ENCODE measurements around the gene FLOT1. TPM values are rescaled to one million over a fixed set of nuclear protein-coding genes. Genes with fewer than 3 reads are reported as not detected.
A peak's percentile ranks its signal among the peaks of the same experiment; 100 is the strongest.

The FLOT1 gene
- total and polyA plus RNA-seq, 2 of the 13 experiments (the other 11 are each of a cell fraction or from before 2014, with no cell fraction given) = 82.3 to 130 TPM

DNA sequence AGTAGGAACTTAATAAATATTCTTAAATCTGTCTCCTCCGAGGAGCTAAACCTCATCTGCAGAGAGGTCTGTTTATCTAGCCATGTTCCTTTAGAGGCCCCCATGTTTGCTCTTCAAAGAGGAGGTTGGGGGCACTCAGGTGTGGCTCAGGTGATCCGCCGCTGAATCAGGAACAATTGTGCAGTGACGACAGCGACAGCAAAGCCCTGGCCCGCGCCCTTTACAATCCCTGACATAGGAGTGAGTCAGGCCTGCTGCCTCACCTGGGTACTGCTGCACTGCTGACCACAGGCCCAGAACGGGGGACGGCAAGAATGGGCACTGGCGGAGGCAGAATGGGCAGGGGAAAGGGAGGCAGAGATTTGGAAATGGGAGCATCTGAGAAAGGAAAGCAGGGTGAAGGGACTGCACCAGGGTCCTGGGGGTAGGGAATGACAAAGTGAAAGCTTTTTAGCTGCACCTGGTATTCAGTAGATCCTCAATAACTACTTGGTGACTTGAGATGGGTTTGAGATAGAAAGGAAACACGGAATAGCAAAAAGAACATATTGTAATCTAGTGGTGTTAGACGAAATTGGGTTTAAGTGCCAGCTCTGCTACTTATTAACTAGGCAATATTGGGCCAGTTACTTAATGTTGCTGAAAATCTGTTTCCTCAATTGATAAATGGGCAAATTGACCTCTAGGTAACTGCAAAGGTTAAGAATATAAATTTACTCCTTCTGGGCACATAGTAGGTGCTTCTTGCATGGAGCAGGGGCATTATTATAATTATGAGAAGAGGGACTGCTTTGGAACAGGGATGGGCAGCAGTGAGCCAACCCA lies 7.3 kb upstream of the FLOT1 start (continued):
- TF ChIP-seq, protein P1, sequence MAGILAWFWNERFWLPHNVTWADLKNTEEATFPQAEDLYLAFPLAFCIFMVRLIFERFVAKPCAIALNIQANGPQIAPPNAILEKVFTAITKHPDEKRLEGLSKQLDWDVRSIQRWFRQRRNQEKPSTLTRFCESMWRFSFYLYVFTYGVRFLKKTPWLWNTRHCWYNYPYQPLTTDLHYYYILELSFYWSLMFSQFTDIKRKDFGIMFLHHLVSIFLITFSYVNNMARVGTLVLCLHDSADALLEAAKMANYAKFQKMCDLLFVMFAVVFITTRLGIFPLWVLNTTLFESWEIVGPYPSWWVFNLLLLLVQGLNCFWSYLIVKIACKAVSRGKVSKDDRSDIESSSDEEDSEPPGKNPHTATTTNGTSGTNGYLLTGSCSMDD (CRISPR knock-in tag; IDR thresholded peaks at IDR 0.05) = no peak
- TF ChIP-seq ZNF850 (CRISPR knock-in tag; conservative IDR thresholded peaks at IDR 0.05) (no peak), TEAD3 (CRISPR knock-in tag; optimal IDR thresholded peaks at IDR 0.05; ENCODE audit: borderline replicate concordance) (peak; percentile 29), ZNF441 (CRISPR knock-in tag; IDR thresholded peaks at IDR 0.05; ENCODE audit: borderline replicate concordance) (no peak), ZC3H4 (CRISPR knock-in tag; IDR thresholded peaks at IDR 0.05; ENCODE audit: borderline replicate concordance) (peak; percentile 75; the same call in 1 of the 2 replicates), TOPORS (CRISPR knock-in tag; IDR thresholded peaks at IDR 0.05) (no peak), ZNF33B (CRISPR knock-in tag; IDR thresholded peaks at IDR 0.05) (0 out of 2 replicates have a peak, but pooled peaks have one; percentile 13), ZNF3 (CRISPR knock-in tag; IDR thresholded peaks at IDR 0.05) (no peak), SRSF9 (IDR thresholded peaks at IDR 0.05; ENCODE audit: borderline replicate concordance, insufficient read depth, low read depth, low read length, poor library complexity, severe bottlenecking) (no peak), SMAD3 (CRISPR knock-in tag; IDR thresholded peaks at IDR 0.05) (no peak), HNRNPUL1 (IDR thresholded peaks at IDR 0.05; ENCODE audit: low read depth, low read length) (no peak), TOE1 (CRISPR knock-in tag; IDR thresholded peaks at IDR 0.05) (no peak), GATAD1 (CRISPR knock-in tag; IDR thresholded peaks at IDR 0.05) (no peak; the same call in 1 of the 2 replicates), ATF7-NPFF (CRISPR knock-in tag; IDR thresholded peaks at IDR 0.05; ENCODE audit: low read depth) (no peak; the same call in 1 of the 2 replicates), JUN (CRISPR knock-in tag; IDR thresholded peaks at IDR 0.05) (no peak), STAT5B (CRISPR knock-in tag; IDR thresholded peaks at IDR 0.05) (no peak), SUZ12 (IDR thresholded peaks at IDR 0.05; ENCODE audit: low read depth, low read length) (no peak), ZNF225 (CRISPR knock-in tag; IDR thresholded peaks at IDR 0.05) (no peak)
- TF ChIP-seq, protein P2, sequence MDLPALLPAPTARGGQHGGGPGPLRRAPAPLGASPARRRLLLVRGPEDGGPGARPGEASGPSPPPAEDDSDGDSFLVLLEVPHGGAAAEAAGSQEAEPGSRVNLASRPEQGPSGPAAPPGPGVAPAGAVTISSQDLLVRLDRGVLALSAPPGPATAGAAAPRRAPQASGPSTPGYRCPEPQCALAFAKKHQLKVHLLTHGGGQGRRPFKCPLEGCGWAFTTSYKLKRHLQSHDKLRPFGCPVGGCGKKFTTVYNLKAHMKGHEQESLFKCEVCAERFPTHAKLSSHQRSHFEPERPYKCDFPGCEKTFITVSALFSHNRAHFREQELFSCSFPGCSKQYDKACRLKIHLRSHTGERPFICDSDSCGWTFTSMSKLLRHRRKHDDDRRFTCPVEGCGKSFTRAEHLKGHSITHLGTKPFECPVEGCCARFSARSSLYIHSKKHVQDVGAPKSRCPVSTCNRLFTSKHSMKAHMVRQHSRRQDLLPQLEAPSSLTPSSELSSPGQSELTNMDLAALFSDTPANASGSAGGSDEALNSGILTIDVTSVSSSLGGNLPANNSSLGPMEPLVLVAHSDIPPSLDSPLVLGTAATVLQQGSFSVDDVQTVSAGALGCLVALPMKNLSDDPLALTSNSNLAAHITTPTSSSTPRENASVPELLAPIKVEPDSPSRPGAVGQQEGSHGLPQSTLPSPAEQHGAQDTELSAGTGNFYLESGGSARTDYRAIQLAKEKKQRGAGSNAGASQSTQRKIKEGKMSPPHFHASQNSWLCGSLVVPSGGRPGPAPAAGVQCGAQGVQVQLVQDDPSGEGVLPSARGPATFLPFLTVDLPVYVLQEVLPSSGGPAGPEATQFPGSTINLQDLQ (CRISPR knock-in tag; IDR thresholded peaks at IDR 0.05) = no peak
- TF ChIP-seq, protein P3, sequence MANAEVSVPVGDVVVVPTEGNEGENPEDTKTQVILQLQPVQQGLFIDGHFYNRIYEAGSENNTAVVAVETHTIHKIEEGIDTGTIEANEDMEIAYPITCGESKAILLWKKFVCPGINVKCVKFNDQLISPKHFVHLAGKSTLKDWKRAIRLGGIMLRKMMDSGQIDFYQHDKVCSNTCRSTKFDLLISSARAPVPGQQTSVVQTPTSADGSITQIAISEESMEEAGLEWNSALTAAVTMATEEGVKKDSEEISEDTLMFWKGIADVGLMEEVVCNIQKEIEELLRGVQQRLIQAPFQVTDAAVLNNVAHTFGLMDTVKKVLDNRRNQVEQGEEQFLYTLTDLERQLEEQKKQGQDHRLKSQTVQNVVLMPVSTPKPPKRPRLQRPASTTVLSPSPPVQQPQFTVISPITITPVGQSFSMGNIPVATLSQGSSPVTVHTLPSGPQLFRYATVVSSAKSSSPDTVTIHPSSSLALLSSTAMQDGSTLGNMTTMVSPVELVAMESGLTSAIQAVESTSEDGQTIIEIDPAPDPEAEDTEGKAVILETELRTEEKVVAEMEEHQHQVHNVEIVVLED (CRISPR knock-in tag; IDR thresholded peaks at IDR 0.05; ENCODE audit: borderline replicate concordance) = no peak
- TF ChIP-seq, protein P4, sequence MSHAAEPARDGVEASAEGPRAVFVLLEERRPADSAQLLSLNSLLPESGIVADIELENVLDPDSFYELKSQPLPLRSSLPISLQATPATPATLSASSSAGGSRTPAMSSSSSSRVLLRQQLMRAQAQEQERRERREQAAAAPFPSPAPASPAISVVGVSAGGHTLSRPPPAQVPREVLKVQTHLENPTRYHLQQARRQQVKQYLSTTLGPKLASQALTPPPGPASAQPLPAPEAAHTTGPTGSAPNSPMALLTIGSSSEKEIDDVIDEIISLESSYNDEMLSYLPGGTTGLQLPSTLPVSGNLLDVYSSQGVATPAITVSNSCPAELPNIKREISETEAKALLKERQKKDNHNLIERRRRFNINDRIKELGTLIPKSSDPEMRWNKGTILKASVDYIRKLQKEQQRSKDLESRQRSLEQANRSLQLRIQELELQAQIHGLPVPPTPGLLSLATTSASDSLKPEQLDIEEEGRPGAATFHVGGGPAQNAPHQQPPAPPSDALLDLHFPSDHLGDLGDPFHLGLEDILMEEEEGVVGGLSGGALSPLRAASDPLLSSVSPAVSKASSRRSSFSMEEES (CRISPR knock-in tag; IDR thresholded peaks at IDR 0.05) = no peak
